ENCODE data around the gene ASB13.
"Not testable (repeated sequence)": the region's sequence is repeated elsewhere in the genome, so short reads cannot be mapped to it uniquely, and the experiment has no call there.

GRCh38 chr10:5621371-5621770 is 45.0 kb downstream of the ASB13 start:
- TF ChIP-seq POLR2A (IDR thresholded peaks at IDR 0.05; ENCODE audit: low read depth, low read length); TAF1 (IDR thresholded peaks at IDR 0.05; ENCODE audit: low read depth, low read length); POLR2AphosphoS5 (IDR thresholded peaks at IDR 0.05; ENCODE audit: low read depth, low read length); PAX5 (IDR thresholded peaks at IDR 0.05; ENCODE audit: insufficient read depth, low read length, severe bottlenecking); SPI1 (IDR thresholded peaks at IDR 0.05; ENCODE audit: low read depth, low read length); POU2F2 (IDR thresholded peaks at IDR 0.05; ENCODE audit: low read depth, low read length): not testable (repeated sequence)

Measured in GM12891 (cell line).